H9 (cell line): ENCODE data around the gene PNMT. TPM values are rescaled to one million over a fixed set of nuclear protein-coding genes. Genes with fewer than 3 reads are reported as not detected.

Experiments
- DNase-seq: peaks from one replicate; pipeline ENCODE4 v3.0.0-alpha.2; 2017
- H2AFZ ChIP-seq: one replicate; pipeline ENCODE4 v1.6.1; 2013; ENCODE audit warnings: mild to moderate bottlenecking, low read length, control low read depth, moderate library complexity
- H2AK5ac ChIP-seq: 2 replicates; pipeline ENCODE4 v1.6.1; 2013; ENCODE audit warnings: low read length, control low read depth, mixed read lengths; ENCODE audit not compliant: insufficient read length
- H2BK120ac ChIP-seq: one replicate; pipeline ENCODE4 v1.6.1; 2013; ENCODE audit warnings: low read depth, mild to moderate bottlenecking, low read length, control low read depth, inconsistent platforms; ENCODE audit not compliant: poor library complexity, severe bottlenecking
- H2BK12ac ChIP-seq: 2 replicates; pipeline ENCODE4 v1.6.1; 2013; ENCODE audit warnings: low read length, control low read depth, mixed read lengths, low read depth; ENCODE audit not compliant: insufficient read length
- H2BK15ac ChIP-seq: 2 replicates; pipeline ENCODE4 v1.6.1; 2013; ENCODE audit warnings: low read depth, low read length, control low read depth
- H2BK20ac ChIP-seq: one replicate; pipeline ENCODE4 v1.6.1; 2013; ENCODE audit warnings: low read depth, mild to moderate bottlenecking, low read length, control low read depth, inconsistent platforms; ENCODE audit not compliant: poor library complexity, severe bottlenecking
- H2BK5ac ChIP-seq: 2 replicates; pipeline ENCODE4 v1.6.1; 2013; ENCODE audit warnings: low read length, control low read depth, mixed read lengths; ENCODE audit not compliant: insufficient read length
- H3K14ac ChIP-seq: 2 replicates; pipeline ENCODE4 v1.6.1; 2013; ENCODE audit warnings: low read length, control low read depth; ENCODE audit not compliant: insufficient read depth
- H3K18ac ChIP-seq: 2 replicates; pipeline ENCODE4 v1.6.1; 2013; ENCODE audit warnings: low read depth, mild to moderate bottlenecking, mixed read lengths, low read length, control low read depth; ENCODE audit not compliant: insufficient read length
- H3K23ac ChIP-seq: 2 replicates; pipeline ENCODE4 v1.6.1; 2013; ENCODE audit warnings: low read length, control low read depth, mixed read lengths, low read depth; ENCODE audit not compliant: insufficient read length
- H3K23me2 ChIP-seq: 2 replicates; pipeline ENCODE4 v1.6.1; 2013; ENCODE audit warnings: low read depth, mild to moderate bottlenecking, mixed read lengths, low read length, control low read depth; ENCODE audit not compliant: insufficient read length, poor library complexity, severe bottlenecking
- H3K27ac ChIP-seq: 2 replicates; pipeline ENCODE4 v1.5.1; 2013; ENCODE audit warnings: low read length, control low read depth, mixed read lengths, low read depth; ENCODE audit not compliant: insufficient read length
- H3K27me3 ChIP-seq: 2 replicates; pipeline ENCODE4 v1.6.1; 2013; ENCODE audit warnings: low read length, control low read depth, inconsistent platforms; ENCODE audit not compliant: insufficient read depth
- H3K4ac ChIP-seq: 2 replicates; pipeline ENCODE4 v1.6.1; 2013; ENCODE audit warnings: low read depth, mild to moderate bottlenecking, control low read depth, inconsistent platforms, low read length, moderate library complexity
- H3K4me1 ChIP-seq: 2 replicates; pipeline ENCODE4 v1.6.1; 2013; ENCODE audit warnings: low read length, control low read depth, inconsistent platforms; ENCODE audit not compliant: insufficient read depth
- H3K4me2 ChIP-seq: 2 replicates; pipeline ENCODE4 v1.6.1; 2013; ENCODE audit warnings: low read length, control low read depth, mixed read lengths; ENCODE audit not compliant: insufficient read length, insufficient read depth
- H3K56ac ChIP-seq: 2 replicates; pipeline ENCODE4 v1.6.1; 2013; ENCODE audit warnings: low read depth, mild to moderate bottlenecking, mixed read lengths, low read length, control low read depth; ENCODE audit not compliant: insufficient read length
- H3K79me1 ChIP-seq: 2 replicates; pipeline ENCODE4 v1.6.1; 2013; ENCODE audit warnings: low read depth, mild to moderate bottlenecking, moderate library complexity, low read length, control low read depth, inconsistent platforms; ENCODE audit not compliant: insufficient read depth, poor library complexity, severe bottlenecking
- H3K79me2 ChIP-seq: 2 replicates; pipeline ENCODE4 v1.6.1; 2013; ENCODE audit warnings: low read length, control low read depth, inconsistent platforms; ENCODE audit not compliant: insufficient read depth
- H3K9ac ChIP-seq: 2 replicates; pipeline ENCODE4 v1.6.1; 2013; ENCODE audit warnings: low read length, control low read depth, mixed read lengths; ENCODE audit not compliant: insufficient read length; ENCODE audit errors: extremely low read depth
- H3K9me3 ChIP-seq: one replicate; pipeline ENCODE4 v1.6.1; 2013; ENCODE audit warnings: low read depth, low read length, inconsistent platforms; ENCODE audit not compliant: control insufficient read depth
- H3T11ph ChIP-seq: one replicate; pipeline ENCODE4 v1.6.1; 2013; ENCODE audit warnings: mild to moderate bottlenecking, low read length, control low read depth, inconsistent platforms
- H4K20me1 ChIP-seq: one replicate; pipeline ENCODE4 v1.6.1; 2013; ENCODE audit not compliant: control insufficient read depth, insufficient read length, insufficient read depth
- H4K5ac ChIP-seq: 2 replicates; pipeline ENCODE4 v1.6.1; 2013; ENCODE audit warnings: low read depth, mild to moderate bottlenecking, mixed read lengths, low read length, control low read depth; ENCODE audit not compliant: insufficient read length
- H4K8ac ChIP-seq: replicated peaks from 2 replicates; pipeline ENCODE4 v1.6.1; 2013; ENCODE audit warnings: low read length, control low read depth, mixed read lengths, low read depth; ENCODE audit not compliant: insufficient read length
- H4K91ac ChIP-seq: 2 replicates; pipeline ENCODE4 v1.6.1; 2013; ENCODE audit warnings: low read depth, mild to moderate bottlenecking, moderate library complexity, mixed read lengths, low read length, control low read depth; ENCODE audit not compliant: insufficient read length
- H3K27ac Mint-ChIP-seq, 3 experiments: 2 replicates in 2 of 3; 3 replicates in 1 of 3; pipeline ENCODE4 v1.8.0; 2020 to 2021; ENCODE audit warnings: mixed read lengths in 3 of 3, mild to moderate bottlenecking in 1 of 3, moderate library complexity in 1 of 3
- H3K27me3 Mint-ChIP-seq: 2 replicates; pipeline ENCODE4 v1.8.0; 2021; ENCODE audit warnings: low read depth, mild to moderate bottlenecking, moderate library complexity, mixed read lengths
- H3K36me3 Mint-ChIP-seq, 3 experiments: 2 replicates in 2 of 3; 3 replicates in 1 of 3; pipeline ENCODE4 v1.8.0; 2020 to 2021; ENCODE audit warnings: low read depth in 3 of 3, mixed read lengths in 3 of 3; ENCODE audit not compliant: insufficient read depth in 1 of 3
- H3K4me1 Mint-ChIP-seq, 2 experiments: 2 replicates each; pipeline ENCODE4 v1.8.0; 2020; ENCODE audit warnings: mixed read lengths in 2 of 2
- H3K4me3 Mint-ChIP-seq, 2 experiments: 2 replicates in 1 of 2; 3 replicates in 1 of 2; pipeline ENCODE4 v1.8.0; 2020 to 2021; ENCODE audit warnings: mild to moderate bottlenecking in 2 of 2, mixed read lengths in 2 of 2, moderate library complexity in 1 of 2
- H3K9me3 Mint-ChIP-seq, 2 experiments: 2 replicates in 1 of 2; 3 replicates in 1 of 2; pipeline ENCODE4 v1.8.0; 2020; ENCODE audit warnings: mild to moderate bottlenecking in 2 of 2, mixed read lengths in 2 of 2, moderate library complexity in 1 of 2
- WGBS: extraction: QIAGEN DNeasy Blood & Tissue Kit; methylation state at CpG from one replicate; pipeline ENCODE4 v1.1.7; 2013; ENCODE audit warnings: missing lambda C conversion rate, low lambda C conversion rate, mixed read lengths; ENCODE audit not compliant: insufficient read length; ENCODE audit errors: extremely low coverage; 5-methylcytosine and 5-hydroxymethylcytosine counted together
- total RNA-seq: library from RNA; stranded (reverse); gene quantifications from 2 replicates; pipeline ENCODE4 v1.2.1, GENCODE V29; 2021
- TF ChIP-seq, protein P1 (sequence below): fragments of 200-600 bp; sonication (generic); conservative IDR thresholded peaks from 3 replicates; pipeline ENCODE4 v1.8.0; 2021; ENCODE audit warnings: antibody characterized with exemption, mild to moderate bottlenecking

Gene PNMT
- total RNA-seq, 1 experiment from 2014 or later = 2.1 TPM

DNA sequence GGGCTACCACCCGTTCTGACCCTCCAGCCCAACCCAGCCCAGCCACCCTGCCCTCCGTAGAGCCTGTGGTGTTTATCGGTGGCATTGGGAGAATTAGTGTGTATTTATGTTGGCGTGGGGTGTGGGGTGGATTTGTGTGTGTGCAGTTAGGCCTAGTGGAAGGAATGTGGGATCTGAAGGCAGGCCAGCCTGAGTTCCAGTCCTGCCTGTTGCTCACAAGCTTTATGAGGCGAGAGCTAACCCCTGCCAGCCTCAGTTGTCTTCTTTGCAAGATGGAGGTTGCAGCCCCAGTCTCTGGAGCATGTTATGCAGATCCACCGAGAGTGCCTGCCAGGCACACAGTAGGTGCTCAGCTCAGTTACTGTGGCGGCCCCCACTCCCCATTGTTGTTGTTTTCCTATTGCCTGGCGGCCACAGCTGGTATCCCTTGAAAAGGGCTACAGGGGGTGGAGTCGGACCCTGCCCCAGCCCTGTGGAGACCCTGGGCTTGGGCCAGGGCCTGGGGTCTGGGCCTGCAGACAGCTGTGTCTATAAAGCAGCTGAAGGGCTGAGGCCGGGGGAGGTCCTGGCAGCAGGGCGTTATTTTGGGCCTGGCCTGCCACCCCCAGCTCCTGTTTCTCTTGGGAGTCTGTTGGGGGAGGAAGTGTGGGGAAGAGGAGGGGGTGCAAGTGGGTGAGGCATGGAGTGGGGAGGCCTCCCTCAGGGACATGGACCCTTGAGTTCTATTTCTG, 36.7 kb downstream of the PNMT start:
- TF ChIP-seq, protein P1, sequence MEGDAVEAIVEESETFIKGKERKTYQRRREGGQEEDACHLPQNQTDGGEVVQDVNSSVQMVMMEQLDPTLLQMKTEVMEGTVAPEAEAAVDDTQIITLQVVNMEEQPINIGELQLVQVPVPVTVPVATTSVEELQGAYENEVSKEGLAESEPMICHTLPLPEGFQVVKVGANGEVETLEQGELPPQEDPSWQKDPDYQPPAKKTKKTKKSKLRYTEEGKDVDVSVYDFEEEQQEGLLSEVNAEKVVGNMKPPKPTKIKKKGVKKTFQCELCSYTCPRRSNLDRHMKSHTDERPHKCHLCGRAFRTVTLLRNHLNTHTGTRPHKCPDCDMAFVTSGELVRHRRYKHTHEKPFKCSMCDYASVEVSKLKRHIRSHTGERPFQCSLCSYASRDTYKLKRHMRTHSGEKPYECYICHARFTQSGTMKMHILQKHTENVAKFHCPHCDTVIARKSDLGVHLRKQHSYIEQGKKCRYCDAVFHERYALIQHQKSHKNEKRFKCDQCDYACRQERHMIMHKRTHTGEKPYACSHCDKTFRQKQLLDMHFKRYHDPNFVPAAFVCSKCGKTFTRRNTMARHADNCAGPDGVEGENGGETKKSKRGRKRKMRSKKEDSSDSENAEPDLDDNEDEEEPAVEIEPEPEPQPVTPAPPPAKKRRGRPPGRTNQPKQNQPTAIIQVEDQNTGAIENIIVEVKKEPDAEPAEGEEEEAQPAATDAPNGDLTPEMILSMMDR = peak; percentile 39; the same call in 1 of the 3 replicates
- Histone ChIP-seq H3K56ac (no peak overlapping the region), H3K4me1 (peaks cover 16% of the 10 kb centered on the region), H3K14ac (no peak overlapping the region), H3K79me2 (peaks cover 51% of the 10 kb centered on the region), H2BK120ac (no peak overlapping the region), H3K9me3 (no peaks in the 10 kb centered on the region), H2AK5ac (no peak overlapping the region), H3K18ac (no peak overlapping the region), H3K4me2 (no peak overlapping the region), H3K27me3 (no peaks in the 10 kb centered on the region), H4K91ac (no peak overlapping the region), H3K4ac (no peak overlapping the region), H2AFZ (no peak overlapping the region), H3K23me2 (peaks cover 8% of the 10 kb centered on the region), H3K9ac (no peak overlapping the region), H3K23ac (no peak overlapping the region), H2BK5ac (no peak overlapping the region), H4K8ac (no peak overlapping the region), H2BK20ac (no peak overlapping the region), H2BK15ac (no peak overlapping the region), H3K27ac (no peak overlapping the region), H3T11ph (no peak overlapping the region), H3K79me1 (no peaks in the 10 kb centered on the region), H2BK12ac (no peak overlapping the region), H4K5ac (no peak overlapping the region), H4K20me1 (no peaks in the 10 kb centered on the region)
- no peaks in the 10 kb centered on the region for H3K9me3 Mint-ChIP-seq
- peak overlapping the region; percentile 60 to 90 (median 85) for H3K27ac Mint-ChIP-seq
- peaks cover 45 to 55% of the 10 kb centered on the region in 2 experiments for H3K4me1 Mint-ChIP-seq
- WGBS = no CpG with 5 or more reads among the region's 11 CpGs
- no peaks in the 10 kb centered on the region for H3K27me3 Mint-ChIP-seq
- H3K4me3 Mint-ChIP-seq = peak overlapping the region in 1 of 2 experiments; percentile 59; a peak in 4 of 5 replicates
- DNase-seq = peak; percentile 59
- H3K36me3 Mint-ChIP-seq = peaks cover 42 to 65% (median 50%) of the 10 kb centered on the region in 3 experiments
